OCI-LY3 (cell line): ENCODE results near the gene SHANK2.

ENCODE experiments used
- EZH2phosphoT487 ChIP-seq: fragments of 200-600 bp; shearing (Covaris generic); IDR thresholded peaks from 2 replicates; pipeline ENCODE4 v1.6.1; 2018; ENCODE audit warnings: antibody characterized with exemption, mixed run types, low read depth
- TF ChIP-seq, protein P1 (sequence below): fragments of 200-600, 300-600 bp; sonication (generic); IDR thresholded peaks from 2 replicates; pipeline ENCODE4 v1.5.1; 2014; ENCODE audit warnings: antibody characterized with exemption, low read length, low read depth

DNA sequence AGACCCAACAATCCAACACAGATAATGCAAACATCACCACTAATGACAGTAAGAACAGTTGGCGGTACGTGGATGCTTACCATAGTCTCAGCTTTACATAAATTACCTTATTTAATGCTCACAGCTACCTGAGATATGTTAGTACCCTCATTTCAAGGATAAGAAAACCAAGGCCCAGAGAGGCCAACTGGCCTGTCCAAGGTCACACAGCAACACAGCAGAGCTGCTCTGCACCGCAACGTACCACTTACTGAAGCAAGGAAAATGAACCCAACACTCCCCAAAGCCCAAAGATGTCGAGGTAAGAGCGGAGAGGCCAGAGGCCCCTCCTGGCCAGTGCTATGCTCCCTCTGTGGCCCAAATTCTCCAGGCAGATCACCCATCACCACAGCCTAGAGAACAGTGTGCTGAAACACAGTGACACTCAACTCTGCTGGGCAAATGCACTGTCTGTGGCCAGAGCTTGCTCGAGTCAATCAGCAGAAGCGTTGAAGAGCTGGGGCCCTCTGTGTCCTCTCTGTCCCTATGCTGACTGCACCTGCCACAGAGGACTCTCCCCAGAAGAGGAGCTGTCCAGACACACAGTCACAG is 14.0 kb downstream of the SHANK2 start:
- no peak for TF ChIP-seq EZH2phosphoT487
- TF ChIP-seq, protein P1, sequence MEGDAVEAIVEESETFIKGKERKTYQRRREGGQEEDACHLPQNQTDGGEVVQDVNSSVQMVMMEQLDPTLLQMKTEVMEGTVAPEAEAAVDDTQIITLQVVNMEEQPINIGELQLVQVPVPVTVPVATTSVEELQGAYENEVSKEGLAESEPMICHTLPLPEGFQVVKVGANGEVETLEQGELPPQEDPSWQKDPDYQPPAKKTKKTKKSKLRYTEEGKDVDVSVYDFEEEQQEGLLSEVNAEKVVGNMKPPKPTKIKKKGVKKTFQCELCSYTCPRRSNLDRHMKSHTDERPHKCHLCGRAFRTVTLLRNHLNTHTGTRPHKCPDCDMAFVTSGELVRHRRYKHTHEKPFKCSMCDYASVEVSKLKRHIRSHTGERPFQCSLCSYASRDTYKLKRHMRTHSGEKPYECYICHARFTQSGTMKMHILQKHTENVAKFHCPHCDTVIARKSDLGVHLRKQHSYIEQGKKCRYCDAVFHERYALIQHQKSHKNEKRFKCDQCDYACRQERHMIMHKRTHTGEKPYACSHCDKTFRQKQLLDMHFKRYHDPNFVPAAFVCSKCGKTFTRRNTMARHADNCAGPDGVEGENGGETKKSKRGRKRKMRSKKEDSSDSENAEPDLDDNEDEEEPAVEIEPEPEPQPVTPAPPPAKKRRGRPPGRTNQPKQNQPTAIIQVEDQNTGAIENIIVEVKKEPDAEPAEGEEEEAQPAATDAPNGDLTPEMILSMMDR = no peak
